BE2C (cell line): ENCODE results near the gene DNAH14.

Source experiments
- DNase-seq: peaks from one replicate; pipeline ENCODE4 v3.0.0-alpha.2; 2020
- H3K27me3 ChIP-seq: fragments of 250-450 bp; sonication (Bioruptor Pico); 2 replicates; pipeline ENCODE4 v1.5.1; 2020; ENCODE audit warnings: mild to moderate bottlenecking
- H3K36me3 ChIP-seq: fragments of 250-450 bp; sonication (Bioruptor Pico); 2 replicates; pipeline ENCODE4 v1.5.1; 2020; ENCODE audit warnings: mild to moderate bottlenecking
- H3K4me1 ChIP-seq: fragments of 250-450 bp; sonication (Bioruptor Pico); 2 replicates; pipeline ENCODE4 v1.5.1; 2020
- H3K4me3 ChIP-seq: 2 replicates; pipeline ENCODE4 v1.5.1; 2011; ENCODE audit warnings: low read depth, low read length
- H3K9me3 ChIP-seq: fragments of 250-450 bp; sonication (Bioruptor Pico); 2 replicates; pipeline ENCODE4 v1.5.1; 2020
- TF ChIP-seq, protein P1 (sequence below): IDR thresholded peaks from 2 replicates; pipeline ENCODE4 v1.5.1; 2012; ENCODE audit warnings: mild to moderate bottlenecking, low read depth, low read length

The DNAH14 gene

DNA sequence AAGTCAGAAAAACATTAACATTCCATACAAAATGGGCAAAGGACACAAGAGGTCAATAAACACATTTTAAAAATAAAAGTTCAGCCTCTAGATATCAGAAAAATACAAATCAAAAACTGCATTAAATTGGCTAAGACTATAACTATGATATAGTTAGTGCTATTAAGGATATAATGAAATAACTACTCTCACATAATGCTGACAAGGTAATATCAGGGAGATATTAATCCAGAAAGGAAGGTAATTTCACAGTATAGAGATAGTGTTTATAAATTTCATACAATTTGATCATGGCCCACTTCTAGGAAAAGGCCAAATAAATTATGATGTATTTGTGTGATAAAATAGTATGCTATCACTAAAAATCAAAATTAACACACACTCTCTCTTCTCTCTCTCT is 436.5 kb downstream of the DNAH14 start:
- no peak for DNase-seq
- no peaks in the 10 kb centered on the region for H3K36me3 ChIP-seq
- H3K4me1 ChIP-seq, result no peaks in the 10 kb centered on the region
- TF ChIP-seq, protein P1, sequence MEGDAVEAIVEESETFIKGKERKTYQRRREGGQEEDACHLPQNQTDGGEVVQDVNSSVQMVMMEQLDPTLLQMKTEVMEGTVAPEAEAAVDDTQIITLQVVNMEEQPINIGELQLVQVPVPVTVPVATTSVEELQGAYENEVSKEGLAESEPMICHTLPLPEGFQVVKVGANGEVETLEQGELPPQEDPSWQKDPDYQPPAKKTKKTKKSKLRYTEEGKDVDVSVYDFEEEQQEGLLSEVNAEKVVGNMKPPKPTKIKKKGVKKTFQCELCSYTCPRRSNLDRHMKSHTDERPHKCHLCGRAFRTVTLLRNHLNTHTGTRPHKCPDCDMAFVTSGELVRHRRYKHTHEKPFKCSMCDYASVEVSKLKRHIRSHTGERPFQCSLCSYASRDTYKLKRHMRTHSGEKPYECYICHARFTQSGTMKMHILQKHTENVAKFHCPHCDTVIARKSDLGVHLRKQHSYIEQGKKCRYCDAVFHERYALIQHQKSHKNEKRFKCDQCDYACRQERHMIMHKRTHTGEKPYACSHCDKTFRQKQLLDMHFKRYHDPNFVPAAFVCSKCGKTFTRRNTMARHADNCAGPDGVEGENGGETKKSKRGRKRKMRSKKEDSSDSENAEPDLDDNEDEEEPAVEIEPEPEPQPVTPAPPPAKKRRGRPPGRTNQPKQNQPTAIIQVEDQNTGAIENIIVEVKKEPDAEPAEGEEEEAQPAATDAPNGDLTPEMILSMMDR, result no peak
- no peaks in the 10 kb centered on the region for H3K27me3 ChIP-seq
- H3K4me3 ChIP-seq, result no peak overlapping the region
- no peaks in the 10 kb centered on the region for H3K9me3 ChIP-seq

DNA sequence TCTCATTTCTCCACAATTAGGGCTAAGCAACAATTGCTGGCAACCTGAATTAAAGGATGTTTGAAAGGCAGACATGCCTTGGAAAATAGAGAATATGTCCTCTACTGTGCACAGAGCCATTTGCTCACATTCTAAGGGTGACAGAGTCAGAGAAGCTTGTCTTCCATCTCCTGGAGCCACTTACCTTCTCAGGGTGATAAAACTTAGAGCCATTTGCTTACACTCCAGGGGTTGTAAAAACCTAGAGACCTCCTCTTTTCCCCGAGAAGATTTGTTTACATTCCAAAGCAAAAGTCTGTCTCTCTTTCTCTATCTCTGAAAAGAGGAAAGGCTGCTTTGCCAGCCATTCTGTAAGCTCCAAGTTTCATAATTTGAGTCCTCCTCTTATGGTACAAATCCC is 437.1 kb downstream of the DNAH14 start:
- TF ChIP-seq, protein P1, result no peak
- no peak for DNase-seq
- no peaks in the 10 kb centered on the region for H3K27me3 ChIP-seq
- H3K9me3 ChIP-seq, result no peaks in the 10 kb centered on the region
- H3K4me1 ChIP-seq, result no peaks in the 10 kb centered on the region
- H3K4me3 ChIP-seq, result no peak overlapping the region
- no peaks in the 10 kb centered on the region for H3K36me3 ChIP-seq

DNA sequence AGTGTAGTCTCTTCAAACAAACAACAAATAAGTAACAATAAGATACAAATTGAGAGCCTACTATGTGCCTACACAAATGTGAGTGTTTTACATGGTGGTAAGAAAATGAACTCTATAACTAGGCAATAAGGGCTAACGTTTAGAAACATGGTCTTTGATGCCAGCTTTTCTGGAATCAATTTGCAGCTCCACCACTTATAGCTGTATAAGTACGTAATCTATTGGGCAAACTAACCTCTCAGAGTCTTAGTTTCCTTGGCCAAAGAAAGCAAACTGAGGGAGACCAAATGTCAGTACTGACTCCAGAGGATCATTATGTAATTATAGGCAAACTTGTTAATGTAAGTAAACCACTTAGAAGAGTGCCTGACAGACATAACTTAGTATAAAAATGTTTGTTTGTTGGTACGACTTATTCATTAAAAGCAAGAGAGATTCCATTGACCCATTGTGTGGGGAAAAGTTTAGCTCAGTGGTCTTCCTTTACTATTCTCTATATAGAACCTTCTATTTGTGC is 438.6 kb downstream of the DNAH14 start:
- Histone ChIP-seq H3K4me3 (no peak overlapping the region), H3K4me1 (no peaks in the 10 kb centered on the region), H3K27me3 (0 out of 2 replicates have a peak, but pooled peaks cover 3% of the 10 kb centered on the region), H3K9me3 (no peaks in the 10 kb centered on the region), H3K36me3 (no peaks in the 10 kb centered on the region)
- TF ChIP-seq, protein P1, result no peak
- DNase-seq, result no peak

DNA sequence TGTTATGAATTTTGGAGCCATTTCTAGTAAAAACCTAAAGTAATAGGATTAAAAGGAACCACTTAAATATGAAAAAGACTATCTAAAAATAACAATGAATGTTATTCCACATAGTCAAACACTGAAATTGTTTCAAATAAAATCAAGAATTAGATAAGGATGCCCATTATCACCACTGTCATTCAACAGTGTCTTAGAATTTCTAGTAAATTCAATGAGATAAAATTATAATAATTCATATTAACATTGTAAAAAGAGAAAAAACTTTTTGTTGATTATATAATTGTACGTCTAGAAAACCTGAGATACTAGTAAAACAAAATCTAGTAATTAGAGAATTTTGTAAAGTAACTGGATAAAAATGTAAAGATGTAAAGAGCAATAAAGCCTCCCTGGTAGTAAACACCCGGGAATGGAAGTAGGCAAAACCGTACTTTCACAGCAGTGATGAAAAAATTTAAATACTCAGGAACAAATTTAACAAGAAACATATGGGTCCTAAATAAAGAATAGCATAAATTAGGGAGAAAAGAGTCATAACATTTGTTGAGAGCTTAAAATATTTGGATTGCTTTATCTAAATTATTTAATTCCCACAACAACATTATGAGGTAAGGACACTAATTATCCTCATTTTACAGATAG is 442.0 kb downstream of the DNAH14 start:
- no peaks in the 10 kb centered on the region for H3K36me3 ChIP-seq
- DNase-seq, result no peak
- no peak overlapping the region for H3K4me3 ChIP-seq
- TF ChIP-seq, protein P1, result no peak
- no peaks in the 10 kb centered on the region for H3K9me3 ChIP-seq
- H3K4me1 ChIP-seq, result no peaks in the 10 kb centered on the region
- 0 out of 2 replicates have a peak, but pooled peaks cover 3% of the 10 kb centered on the region for H3K27me3 ChIP-seq

DNA sequence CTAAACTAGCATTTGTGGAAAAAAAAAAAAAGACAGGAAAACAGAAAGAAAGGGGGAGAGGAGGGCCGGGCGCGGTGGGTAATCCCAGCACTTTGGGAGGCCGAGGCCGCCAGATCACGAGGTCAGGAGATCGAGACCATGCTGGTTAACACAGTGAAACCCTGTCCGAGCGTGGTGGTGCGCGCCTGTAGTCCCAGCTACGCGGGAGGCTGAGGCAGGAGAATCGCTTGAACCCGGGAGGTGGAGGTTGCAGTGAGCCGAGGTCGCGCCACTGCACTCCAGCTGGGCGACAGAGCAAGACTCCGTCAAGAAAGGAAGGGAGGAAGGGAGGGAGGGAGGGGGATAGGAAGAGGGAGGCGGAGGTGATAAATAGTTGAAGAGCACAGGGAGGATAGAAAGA is 443.7 kb downstream of the DNAH14 start:
- H3K9me3 ChIP-seq, result no peaks in the 10 kb centered on the region
- TF ChIP-seq, protein P1, result no peak
- 0 out of 2 replicates have a peak, but pooled peaks cover 3% of the 10 kb centered on the region for H3K27me3 ChIP-seq
- H3K4me3 ChIP-seq, result no peak overlapping the region
- no peak for DNase-seq
- no peaks in the 10 kb centered on the region for H3K36me3 ChIP-seq
- H3K4me1 ChIP-seq, result no peaks in the 10 kb centered on the region

DNA sequence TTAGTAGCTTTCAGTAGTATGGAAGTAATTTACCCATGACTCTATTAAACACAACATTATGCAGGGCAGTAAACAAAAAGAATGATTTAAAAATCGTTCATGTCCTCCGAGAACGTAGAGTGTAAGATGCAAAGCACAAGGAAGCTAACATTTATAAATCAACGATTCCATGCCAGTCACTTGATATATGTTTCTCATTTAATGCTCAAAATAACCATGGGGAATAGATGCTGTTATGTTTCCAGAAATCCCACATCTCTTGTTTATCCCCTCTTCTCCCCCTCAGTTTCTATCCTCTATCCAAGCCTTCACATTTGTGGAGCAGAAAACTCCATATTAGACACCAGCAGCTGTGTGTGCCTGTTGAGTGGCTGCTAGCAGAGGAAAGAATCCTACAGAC is 445.5 kb downstream of the DNAH14 start:
- Histone ChIP-seq H3K4me3 (no peak overlapping the region), H3K27me3 (0 out of 2 replicates have a peak, but pooled peaks cover 3% of the 10 kb centered on the region), H3K36me3 (no peaks in the 10 kb centered on the region), H3K9me3 (no peaks in the 10 kb centered on the region), H3K4me1 (no peaks in the 10 kb centered on the region)
- no peak for DNase-seq
- TF ChIP-seq, protein P1, result no peak
